Thymus (tissue), 11 donors: ENCODE data around the gene THRSP. TPM values are rescaled to one million over a fixed set of nuclear protein-coding genes. Genes with fewer than 3 reads are reported as not detected.
A peak's percentile ranks its signal among the peaks of the same experiment; 100 is the strongest.
"Not testable (repeated sequence)": the region's sequence is repeated elsewhere in the genome, so short reads cannot be mapped to it uniquely, and the experiment has no call there.

ENCODE experiments used
- DNase-seq, 9 donors: peaks; one replicate each; pipeline ENCODE4 v3.0.0-alpha.2; 2013; ENCODE audit warnings: low spot score in 9 of 9, low read depth in 6 of 9, missing footprints in 1 of 9
- H3K27ac ChIP-seq, 2 donors: one replicate each; pipeline ENCODE4 v1.5.1; 2013; ENCODE audit warnings: control low read depth in 1 of 2, low read depth in 1 of 2, low read length in 1 of 2, mild to moderate bottlenecking in 1 of 2, moderate library complexity in 1 of 2
- H3K27me3 ChIP-seq, 2 donors: one replicate each; pipeline ENCODE4 v1.5.1; 2013; ENCODE audit warnings: low read length in 1 of 2; ENCODE audit not compliant: control insufficient read depth in 2 of 2, insufficient read depth in 1 of 2
- H3K36me3 ChIP-seq, 2 donors: one replicate each; pipeline ENCODE4 v1.5.1; 2013; ENCODE audit warnings: low read length in 1 of 2, mild to moderate bottlenecking in 1 of 2, moderate library complexity in 1 of 2; ENCODE audit not compliant: control insufficient read depth in 2 of 2, insufficient read depth in 2 of 2
- H3K4me1 ChIP-seq, 2 donors: one replicate each; pipeline ENCODE4 v1.5.1; 2013; ENCODE audit warnings: low read length in 2 of 2; ENCODE audit not compliant: control insufficient read depth in 2 of 2, insufficient read depth in 2 of 2
- H3K4me3 ChIP-seq, 2 donors: one replicate each; pipeline ENCODE4 v1.5.1; 2013; ENCODE audit warnings: low read length in 2 of 2, control low read depth in 1 of 2, mild to moderate bottlenecking in 1 of 2
- H3K9me3 ChIP-seq, 2 donors: one replicate each; pipeline ENCODE4 v1.5.1; 2013; ENCODE audit warnings: low read length in 1 of 2, mild to moderate bottlenecking in 1 of 2; ENCODE audit not compliant: control insufficient read depth in 2 of 2, insufficient read depth in 1 of 2
- WGBS: extraction: QIAGEN DNeasy Blood & Tissue Kit; methylation state at CpG from one replicate; pipeline ENCODE4 v1.1.7; 2013; 5-methylcytosine and 5-hydroxymethylcytosine counted together
- polyA plus RNA-seq: library from polyadenylated mRNA; stranded (reverse); fragments of 200-250 nt; gene quantifications from one replicate; pipeline ENCODE4 v1.2.3, GENCODE V29; 2013
- total RNA-seq: library from RNA; stranded (reverse); fragments of 120-200 nt; gene quantifications from one replicate; pipeline ENCODE4 v1.2.4, GENCODE V29; 2013
- donor health status: healthy.

The THRSP gene
- total and polyA plus RNA-seq, 2 donors = 0.14 TPM; not detected in 1

DNA sequence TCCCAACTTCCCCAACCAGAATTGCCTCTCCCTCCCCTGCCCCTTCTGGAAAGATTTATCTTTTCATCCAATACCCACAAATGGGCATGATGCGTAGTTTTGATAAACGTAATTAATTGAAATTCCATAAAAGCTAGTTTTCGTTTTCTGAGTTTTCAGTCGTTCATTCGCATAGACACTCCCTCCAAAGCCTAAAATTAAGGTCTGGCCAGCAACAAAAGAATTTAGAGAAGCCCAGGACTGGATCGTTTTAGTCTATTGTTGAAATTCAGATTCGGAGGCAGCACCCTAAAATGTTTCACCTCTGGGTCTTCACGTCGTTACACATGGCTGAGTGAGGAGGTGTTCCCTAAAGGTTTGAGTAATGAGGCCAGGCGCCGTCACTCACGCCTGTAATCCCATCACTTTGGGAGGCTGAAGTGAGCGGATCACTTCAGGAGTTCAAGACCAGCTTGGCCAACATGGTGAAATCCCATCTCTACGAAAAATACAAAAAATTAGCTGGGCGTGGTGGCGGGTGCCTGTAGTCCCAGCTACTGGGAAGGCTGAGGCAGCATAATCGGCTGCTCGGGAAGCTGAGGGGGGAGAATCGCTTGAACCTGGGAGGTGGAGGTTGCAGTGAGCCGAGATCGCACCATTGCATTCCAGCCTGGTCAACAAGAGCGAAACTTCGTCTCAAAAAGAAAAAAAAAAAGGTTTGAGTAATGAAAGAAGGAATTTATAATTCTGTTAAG is 16.6 kb downstream of the THRSP start:
- peaks cover 21 to 25% of the 10 kb centered on the region in 2 donors for H3K4me1 ChIP-seq
- DNase-seq = peak in 1 of 9 donors; percentile 23
- 80% methylated on average over 23 of the region's 23 CpGs for WGBS

DNA sequence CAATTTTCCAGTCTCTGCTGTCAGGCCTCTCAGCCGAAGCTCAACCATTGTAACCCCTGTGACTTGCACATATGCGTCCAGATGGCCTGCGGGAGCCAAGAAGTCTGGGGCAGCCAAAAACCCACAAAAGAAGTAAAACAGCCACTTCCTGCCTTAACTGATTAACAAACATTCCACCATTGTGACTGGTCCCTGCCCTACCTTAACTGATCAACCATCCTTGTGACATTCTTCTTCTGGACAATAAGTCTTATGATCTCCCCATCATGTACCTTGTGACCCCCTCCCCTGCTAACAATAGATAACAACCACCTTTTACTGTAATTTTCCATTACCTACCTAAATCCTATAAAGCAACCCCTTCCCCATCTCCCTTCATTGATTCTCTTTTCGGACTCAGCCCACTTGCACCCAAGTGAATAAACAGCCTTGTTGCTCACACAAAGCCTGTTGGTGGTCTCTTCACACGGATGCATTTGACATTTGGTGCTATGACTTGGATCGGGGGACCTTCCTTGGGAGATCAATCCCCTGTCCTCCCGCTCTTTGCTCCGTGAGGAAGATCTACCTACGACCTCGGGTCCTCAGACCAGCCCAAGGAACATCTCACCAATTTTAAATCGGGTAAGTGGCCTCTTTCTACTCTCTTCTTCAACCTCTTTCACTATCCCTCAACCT is 17.3 kb downstream of the THRSP start:
- 84% methylated on average over 11 of the region's 11 CpGs for WGBS
- H3K27ac ChIP-seq = no peak overlapping the region
- peaks cover 21 to 25% of the 10 kb centered on the region in 2 donors for H3K4me1 ChIP-seq

More for the DNA sequence above, 16.6 kb downstream of the THRSP start:
- Histone ChIP-seq H3K27me3 (no peaks in the 10 kb centered on the region), H3K9me3 (no peaks in the 10 kb centered on the region), H3K27ac (peak overlapping the region; percentile 68 to 69), H3K4me3 (peak overlapping the region; percentile 94 to 100), H3K36me3 (peaks cover 0 to 4% of the 10 kb centered on the region in 2 donors)

DNA sequence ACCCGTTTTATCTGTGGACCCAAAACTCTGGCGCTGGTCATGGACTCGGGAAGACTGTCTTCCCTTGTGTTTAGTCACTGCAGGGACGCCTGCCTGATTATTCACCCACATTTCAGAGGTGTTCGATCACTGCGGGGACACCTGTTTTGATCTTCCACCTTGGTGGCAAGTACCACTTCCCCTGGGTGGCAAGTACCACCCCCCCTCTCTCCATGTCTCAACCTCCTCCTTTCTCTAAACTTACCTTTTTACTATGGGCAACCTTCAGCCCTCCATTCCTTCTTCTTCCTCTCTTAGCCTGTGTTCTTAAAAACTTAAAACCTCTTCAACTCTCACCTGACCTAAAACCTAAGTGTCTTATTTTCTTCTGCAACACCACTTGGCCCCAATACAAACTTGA is 17.9 kb downstream of the THRSP start:
- Histone ChIP-seq H3K27ac (no peak overlapping the region), H3K9me3 (no peaks in the 10 kb centered on the region), H3K4me3 (no peak overlapping the region), H3K4me1 (peaks cover 19 to 25% of the 10 kb centered on the region in 2 donors), H3K36me3 (no peaks in the 10 kb centered on the region), H3K27me3 (no peaks in the 10 kb centered on the region)
- DNase-seq = peak in 1 of 9 donors; percentile 11
- 72% methylated on average over 6 of the region's 6 CpGs for WGBS

More for the DNA sequence above, 17.3 kb downstream of the THRSP start:
- DNase-seq = peak in 1 of 9 donors; percentile 13
- Histone ChIP-seq H3K4me3 (no peak overlapping the region), H3K27me3 (no peaks in the 10 kb centered on the region), H3K36me3 (no peaks in the 10 kb centered on the region), H3K9me3 (no peaks in the 10 kb centered on the region)

DNA sequence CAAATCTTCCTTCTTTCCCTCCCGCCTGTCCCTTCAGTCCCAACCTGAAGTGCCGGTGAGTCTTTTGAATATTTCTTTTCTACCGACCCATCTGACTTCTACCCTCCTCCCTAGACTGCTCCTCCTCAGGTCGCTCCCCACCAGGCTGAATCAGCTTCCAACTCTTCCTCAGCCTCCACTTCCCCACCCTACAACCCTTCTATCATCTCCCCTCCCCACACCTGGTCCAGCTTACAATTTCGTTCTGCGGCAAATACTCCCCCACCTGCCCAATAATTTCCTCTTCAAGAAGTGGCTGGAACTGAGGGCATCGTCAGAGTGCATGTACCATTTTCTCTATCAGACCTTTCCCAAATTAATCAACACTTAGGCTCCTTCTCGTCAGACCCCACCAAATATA is 18.5 kb downstream of the THRSP start:
- WGBS = 98% methylated on average over 8 of the region's 8 CpGs

DNA sequence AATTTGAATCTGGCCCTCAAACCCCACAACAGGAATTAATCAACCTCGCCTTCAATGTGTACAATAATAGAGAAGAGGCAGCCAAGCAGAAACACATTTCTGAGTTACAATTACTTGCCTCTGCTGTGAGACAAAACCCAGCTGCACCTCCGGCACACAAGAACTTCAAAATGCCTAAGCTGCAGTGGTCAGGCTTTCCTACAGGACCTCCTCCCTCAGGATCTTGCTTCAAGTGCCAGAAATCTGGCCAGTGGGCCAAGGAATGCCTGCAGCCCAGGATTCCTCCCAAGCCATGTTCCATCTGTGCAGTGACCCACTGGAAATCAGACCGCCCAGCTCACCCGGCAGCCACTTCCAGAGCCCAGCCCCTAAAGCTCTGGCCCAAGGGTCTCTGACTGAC is 19.4 kb downstream of the THRSP start:
- Histone ChIP-seq H3K9me3 (no peaks in the 10 kb centered on the region), H3K27me3 (no peaks in the 10 kb centered on the region), H3K4me1 (peaks cover 8 to 18% of the 10 kb centered on the region in 2 donors), H3K4me3 (no peak overlapping the region), H3K27ac (no peak overlapping the region), H3K36me3 (no peaks in the 10 kb centered on the region)
- no peak for DNase-seq
- 94% methylated on average over 4 of the region's 4 CpGs for WGBS

More for the DNA sequence above, 18.5 kb downstream of the THRSP start:
- no peaks in the 10 kb centered on the region for H3K27me3 ChIP-seq
- H3K4me3 ChIP-seq = no peak overlapping the region
- peaks cover 15 to 21% of the 10 kb centered on the region in 2 donors for H3K4me1 ChIP-seq
- no peak for DNase-seq
- H3K27ac ChIP-seq = no peak overlapping the region
- no peaks in the 10 kb centered on the region for H3K9me3 ChIP-seq
- H3K36me3 ChIP-seq = no peaks in the 10 kb centered on the region

DNA sequence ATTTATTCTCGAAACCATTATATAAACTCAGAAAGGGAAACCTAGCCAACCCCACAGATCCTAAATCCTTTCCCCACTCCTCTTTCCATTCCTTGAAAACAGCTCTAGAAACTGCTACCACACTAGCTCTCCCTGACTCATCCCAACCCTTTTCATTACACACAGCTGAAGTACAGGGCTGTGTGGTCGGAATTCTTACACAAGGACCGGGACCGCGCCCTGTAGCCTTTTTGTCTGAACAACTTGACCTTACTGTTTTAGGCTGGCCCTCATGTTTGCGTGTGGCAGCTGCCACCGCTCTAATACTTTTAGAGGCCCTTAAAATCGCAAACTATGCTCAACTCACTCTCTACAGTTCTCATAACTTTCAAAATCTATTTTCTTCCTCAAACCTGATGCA is 20.8 kb downstream of the THRSP start:
- not testable (repeated sequence) for DNase-seq, H3K36me3 ChIP-seq, H3K4me3 ChIP-seq, H3K27me3 ChIP-seq, H3K27ac ChIP-seq, H3K9me3 ChIP-seq, H3K4me1 ChIP-seq
- 98% methylated on average over 8 of the region's 8 CpGs for WGBS

DNA sequence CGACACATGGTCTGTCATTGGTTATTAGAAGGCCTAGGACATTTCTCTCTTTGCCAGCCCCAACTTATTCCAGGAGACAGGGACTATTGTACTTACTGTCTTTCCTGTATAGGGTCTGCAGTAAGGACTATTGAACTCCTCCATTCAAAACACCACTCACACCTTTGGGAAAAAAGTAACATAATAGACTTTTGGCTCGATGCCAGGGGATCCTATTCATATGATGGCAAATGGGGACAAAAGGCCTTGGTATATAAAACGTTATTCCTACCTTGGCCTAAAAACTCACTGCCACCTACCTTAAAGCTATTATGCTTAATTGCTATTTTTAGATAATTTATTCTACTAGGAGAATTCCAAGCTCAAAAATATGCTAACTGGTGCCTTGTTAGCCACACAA is 22.3 kb downstream of the THRSP start:
- Histone ChIP-seq H3K27me3 (no peaks in the 10 kb centered on the region), H3K9me3 (no peaks in the 10 kb centered on the region), H3K4me3 (no peak overlapping the region), H3K36me3 (no peaks in the 10 kb centered on the region), H3K27ac (no peak overlapping the region), H3K4me1 (no peaks in the 10 kb centered on the region)
- WGBS = 96% methylated on average over 3 of the region's 3 CpGs
- no peak for DNase-seq

DNA sequence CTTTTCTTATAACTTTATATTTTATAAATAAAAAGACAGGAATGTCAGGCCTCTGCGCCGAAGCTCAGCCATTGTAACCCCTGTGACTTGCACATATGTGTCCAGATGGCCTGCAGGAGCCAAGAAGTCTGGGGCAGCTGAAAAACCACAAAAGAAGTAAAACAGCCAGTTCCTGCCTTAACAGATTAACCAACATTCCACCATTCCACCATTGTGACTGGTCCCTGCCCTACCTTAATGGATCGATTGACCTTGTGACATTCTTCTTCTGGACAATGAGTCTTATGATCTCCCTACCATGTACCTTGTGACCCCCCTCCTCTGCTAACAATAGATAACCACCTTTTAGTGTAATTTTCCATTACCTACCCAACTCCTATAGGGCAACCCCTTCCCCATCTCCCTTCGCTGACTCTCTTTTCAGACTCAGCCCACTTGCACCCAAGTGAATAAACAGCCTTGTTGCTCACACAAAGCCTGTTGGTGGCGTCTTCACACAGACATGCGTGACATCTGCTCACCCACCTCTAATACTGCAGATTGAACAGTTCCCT is 22.9 kb downstream of the THRSP start:
- H3K36me3 ChIP-seq, H3K4me1 ChIP-seq, H3K9me3 ChIP-seq, H3K27me3 ChIP-seq, H3K4me3 ChIP-seq, H3K27ac ChIP-seq, DNase-seq: not testable (repeated sequence)
- 96% methylated on average over 6 of the region's 6 CpGs for WGBS

DNA sequence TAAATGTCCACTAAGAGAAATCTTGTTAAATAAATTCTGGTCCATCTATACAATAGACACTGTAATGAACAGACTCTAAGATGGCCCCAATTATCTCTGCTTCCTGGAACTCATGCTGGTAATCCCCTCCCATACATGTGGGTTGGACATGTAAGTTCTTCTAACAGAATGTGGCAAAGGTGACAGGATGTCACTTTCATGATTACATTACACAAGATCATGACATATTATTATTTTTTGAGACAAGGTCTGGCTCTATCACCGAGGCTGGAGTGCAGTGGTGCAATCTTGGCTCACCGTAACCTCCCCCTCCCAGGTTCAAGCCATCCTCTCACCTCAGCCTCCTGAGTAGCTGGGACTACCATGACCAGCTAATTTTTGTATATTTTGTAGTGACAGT is 30.6 kb downstream of the THRSP start:
- H3K9me3 ChIP-seq = no peaks in the 10 kb centered on the region
- H3K27ac ChIP-seq = no peak overlapping the region
- peaks cover 4 to 6% of the 10 kb centered on the region in 2 donors for H3K36me3 ChIP-seq
- no peaks in the 10 kb centered on the region for H3K27me3 ChIP-seq
- H3K4me3 ChIP-seq = no peak overlapping the region
- WGBS = 97% methylated on average over 2 of the region's 2 CpGs
- no peak for DNase-seq
- H3K4me1 ChIP-seq = no peaks in the 10 kb centered on the region
